Panc1 (cell line): ENCODE results near the gene GRPR.

Source experiments
- CTCF ChIP-seq: fragments of 450-650 bp; IDR thresholded peaks from 2 replicates; pipeline ENCODE4 v1.5.1; 2017; ENCODE audit warnings: mild to moderate bottlenecking
- POLR2AphosphoS5 ChIP-seq: IDR thresholded peaks from 2 replicates; pipeline ENCODE4 v1.6.1; 2012; ENCODE audit warnings: mild to moderate bottlenecking, low read depth, low read length, moderate library complexity
- REST ChIP-seq, 2 experiments: IDR thresholded peaks; 2 replicates each; pipeline ENCODE4 v1.6.1; 2011 to 2012; ENCODE audit warnings: low read depth in 2 of 2, control low read depth in 1 of 2, low read length in 1 of 2, mild to moderate bottlenecking in 1 of 2, moderate library complexity in 1 of 2; ENCODE audit not compliant: insufficient read depth in 1 of 2
- SIN3A ChIP-seq: IDR thresholded peaks from 2 replicates; pipeline ENCODE4 v1.6.1; 2012; ENCODE audit warnings: low read depth, mild to moderate bottlenecking, low read length, moderate library complexity, borderline replicate concordance; ENCODE audit not compliant: insufficient read depth

GRCh38 chrX:16076834-16077233, 46.5 kb upstream of the GRPR start:
- TF ChIP-seq CTCF (no peak), POLR2AphosphoS5 (no peak), REST (IDR thresholded peaks at IDR 0.05; ENCODE audit: insufficient read depth in 1 of 2, low read depth in 2 of 2, low read length in 1 of 2) (no peak), SIN3A (no peak)
